ENCODE data around the gene PARM1.

PARM1 gene

GRCh38 chr4:75071317-75071716 is 138.4 kb downstream of the PARM1 start:
- H3K4me1 ChIP-seq (ENCODE audit: low read length), result 0 out of 2 replicates have a peak, but pooled peaks cover 7% of the 10 kb centered on the region
- no peak overlapping the region for H3K9ac ChIP-seq (ENCODE audit: low read length)
- no peak overlapping the region for H2AFZ ChIP-seq (ENCODE audit: low read length)
- no peak for DNase-seq
- H3K4me2 ChIP-seq (ENCODE audit: low read depth, low read length), result no peak overlapping the region
- no peak overlapping the region for H3K27ac ChIP-seq (ENCODE audit: low read length)
- H3K9me3 ChIP-seq (replicated peaks; ENCODE audit: insufficient read depth, low read length), result no peaks in the 10 kb centered on the region
- no peak overlapping the region for H3K4me3 ChIP-seq (ENCODE audit: low read length)
- no peaks in the 10 kb centered on the region for H3K79me2 ChIP-seq (ENCODE audit: low read length)
- H4K20me1 ChIP-seq (ENCODE audit: insufficient read depth, low read length), result no peaks in the 10 kb centered on the region
- no peaks in the 10 kb centered on the region for H3K27me3 ChIP-seq (replicated peaks; ENCODE audit: insufficient read depth, low read length)
- no peaks in the 10 kb centered on the region for H3K36me3 ChIP-seq (replicated peaks; ENCODE audit: insufficient read depth, low read length)
- TF ChIP-seq CTCF (IDR thresholded peaks at IDR 0.05; ENCODE audit: low read length), result no peak
- TF ChIP-seq EZH2 (optimal IDR thresholded peaks at IDR 0.05; ENCODE audit: low read depth, low read length), result no peak
- H3K9me2 ChIP-seq (replicated peaks; ENCODE audit: insufficient read depth, low read length), result no peaks in the 10 kb centered on the region
- no peaks in the 10 kb centered on the region for H3F3A ChIP-seq (ENCODE audit: insufficient read depth, low read length)

GRCh38 chr4:75080888-75081287 is 148.0 kb downstream of the PARM1 start:
- Histone ChIP-seq H3K4me1 (ENCODE audit: low read length) (0 out of 2 replicates have a peak, but pooled peaks cover 3% of the 10 kb centered on the region), H3K9me2 (replicated peaks; ENCODE audit: insufficient read depth, low read length) (no peaks in the 10 kb centered on the region), H3K4me3 (ENCODE audit: low read length) (no peak overlapping the region), H4K20me1 (ENCODE audit: insufficient read depth, low read length) (no peaks in the 10 kb centered on the region), H3K9me3 (replicated peaks; ENCODE audit: insufficient read depth, low read length) (no peaks in the 10 kb centered on the region), H3K9ac (ENCODE audit: low read length) (no peak overlapping the region), H3F3A (ENCODE audit: insufficient read depth, low read length) (no peaks in the 10 kb centered on the region), H3K79me2 (ENCODE audit: low read length) (no peaks in the 10 kb centered on the region), H3K4me2 (ENCODE audit: low read depth, low read length) (no peak overlapping the region), H3K27ac (ENCODE audit: low read length) (no peak overlapping the region), H3K27me3 (replicated peaks; ENCODE audit: insufficient read depth, low read length) (no peaks in the 10 kb centered on the region), H2AFZ (ENCODE audit: low read length) (no peak overlapping the region), H3K36me3 (replicated peaks; ENCODE audit: insufficient read depth, low read length) (no peaks in the 10 kb centered on the region)
- TF ChIP-seq CTCF (IDR thresholded peaks at IDR 0.05; ENCODE audit: low read length), result peak; percentile 44
- no peak for TF ChIP-seq EZH2 (optimal IDR thresholded peaks at IDR 0.05; ENCODE audit: low read depth, low read length)
- TF ChIP-seq EZH2phosphoT487 (IDR thresholded peaks at IDR 0.05; ENCODE audit: low read length), result no peak
- DNase-seq, result peak; percentile 56

GRCh38 chr4:75081561-75081960 is 148.6 kb downstream of the PARM1 start:
- no peaks in the 10 kb centered on the region for H3K9me2 ChIP-seq (replicated peaks; ENCODE audit: insufficient read depth, low read length)
- H3F3A ChIP-seq (ENCODE audit: insufficient read depth, low read length), result no peaks in the 10 kb centered on the region
- no peaks in the 10 kb centered on the region for H3K79me2 ChIP-seq (ENCODE audit: low read length)
- H3K9ac ChIP-seq (ENCODE audit: low read length), result no peak overlapping the region
- H4K20me1 ChIP-seq (ENCODE audit: insufficient read depth, low read length), result no peaks in the 10 kb centered on the region
- no peaks in the 10 kb centered on the region for H3K9me3 ChIP-seq (replicated peaks; ENCODE audit: insufficient read depth, low read length)
- no peak for TF ChIP-seq EZH2 (optimal IDR thresholded peaks at IDR 0.05; ENCODE audit: low read depth, low read length)
- TF ChIP-seq EZH2phosphoT487 (IDR thresholded peaks at IDR 0.05; ENCODE audit: low read length), result no peak
- no peak for TF ChIP-seq CTCF (IDR thresholded peaks at IDR 0.05; ENCODE audit: low read length)
- no peak overlapping the region for H3K27ac ChIP-seq (ENCODE audit: low read length)
- no peak overlapping the region for H3K4me3 ChIP-seq (ENCODE audit: low read length)
- no peaks in the 10 kb centered on the region for H3K36me3 ChIP-seq (replicated peaks; ENCODE audit: insufficient read depth, low read length)
- H3K4me2 ChIP-seq (ENCODE audit: low read depth, low read length), result no peak overlapping the region
- H3K4me1 ChIP-seq (ENCODE audit: low read length), result 0 out of 2 replicates have a peak, but pooled peaks cover 3% of the 10 kb centered on the region
- H3K27me3 ChIP-seq (replicated peaks; ENCODE audit: insufficient read depth, low read length), result no peaks in the 10 kb centered on the region
- H2AFZ ChIP-seq (ENCODE audit: low read length), result no peak overlapping the region
- DNase-seq, result no peak

Measured in MM.1S (cell line).